Measurements from ENCODE around the gene MPO. TPM values are rescaled to one million over a fixed set of nuclear protein-coding genes. Genes with fewer than 3 reads are reported as not detected.
A peak's percentile ranks its signal among the peaks of the same experiment; 100 is the strongest.

MPO gene
- total and polyA plus RNA-seq, 9 of the 15 experiments (the other 6 are each of a cell fraction or from before 2014, with no cell fraction given), result 0.04 to 0.47 (median 0.39) TPM; not detected in 6

GRCh38 chr17:58328195-58329034, 47.7 kb upstream of the MPO start, which contains the start of gene TSPOAP1 (continued):
- TF ChIP-seq, protein P1, sequence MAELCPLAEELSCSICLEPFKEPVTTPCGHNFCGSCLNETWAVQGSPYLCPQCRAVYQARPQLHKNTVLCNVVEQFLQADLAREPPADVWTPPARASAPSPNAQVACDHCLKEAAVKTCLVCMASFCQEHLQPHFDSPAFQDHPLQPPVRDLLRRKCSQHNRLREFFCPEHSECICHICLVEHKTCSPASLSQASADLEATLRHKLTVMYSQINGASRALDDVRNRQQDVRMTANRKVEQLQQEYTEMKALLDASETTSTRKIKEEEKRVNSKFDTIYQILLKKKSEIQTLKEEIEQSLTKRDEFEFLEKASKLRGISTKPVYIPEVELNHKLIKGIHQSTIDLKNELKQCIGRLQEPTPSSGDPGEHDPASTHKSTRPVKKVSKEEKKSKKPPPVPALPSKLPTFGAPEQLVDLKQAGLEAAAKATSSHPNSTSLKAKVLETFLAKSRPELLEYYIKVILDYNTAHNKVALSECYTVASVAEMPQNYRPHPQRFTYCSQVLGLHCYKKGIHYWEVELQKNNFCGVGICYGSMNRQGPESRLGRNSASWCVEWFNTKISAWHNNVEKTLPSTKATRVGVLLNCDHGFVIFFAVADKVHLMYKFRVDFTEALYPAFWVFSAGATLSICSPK (IDR thresholded peaks at IDR 0.05; ENCODE audit: borderline replicate concordance), result peak; percentile 67; the same call in 1 of the 2 replicates
- 0 out of 2 replicates have a peak, but pooled peaks have one; percentile 5 for TF ChIP-seq SMAD3 (CRISPR knock-in tag; conservative IDR thresholded peaks at IDR 0.05)
- TF ChIP-seq BACH1 (tag; IDR thresholded peaks at IDR 0.05), result no peak
- no peak; the same call in 1 of the 2 replicates for TF ChIP-seq ZNF444 (CRISPR knock-in tag; IDR thresholded peaks at IDR 0.05)
- no peak for TF ChIP-seq HDAC1 (IDR thresholded peaks at IDR 0.05)
- no peak for TF ChIP-seq ZNF707 (CRISPR knock-in tag; conservative IDR thresholded peaks at IDR 0.05)
- peak; percentile 57 for TF ChIP-seq CCNT2 (IDR thresholded peaks at IDR 0.05; ENCODE audit: borderline replicate concordance, extremely low read depth, insufficient read length, low read depth, low read length)
- TF ChIP-seq NKRF (IDR thresholded peaks at IDR 0.05; ENCODE audit: borderline replicate concordance), result peak; percentile 62; the same call in 1 of the 2 replicates
- 0 out of 2 replicates have a peak, but pooled peaks have one; percentile 65 for TF ChIP-seq GTF2F1 (IDR thresholded peaks at IDR 0.05; ENCODE audit: low read depth, low read length)
- TF ChIP-seq, protein P2, sequence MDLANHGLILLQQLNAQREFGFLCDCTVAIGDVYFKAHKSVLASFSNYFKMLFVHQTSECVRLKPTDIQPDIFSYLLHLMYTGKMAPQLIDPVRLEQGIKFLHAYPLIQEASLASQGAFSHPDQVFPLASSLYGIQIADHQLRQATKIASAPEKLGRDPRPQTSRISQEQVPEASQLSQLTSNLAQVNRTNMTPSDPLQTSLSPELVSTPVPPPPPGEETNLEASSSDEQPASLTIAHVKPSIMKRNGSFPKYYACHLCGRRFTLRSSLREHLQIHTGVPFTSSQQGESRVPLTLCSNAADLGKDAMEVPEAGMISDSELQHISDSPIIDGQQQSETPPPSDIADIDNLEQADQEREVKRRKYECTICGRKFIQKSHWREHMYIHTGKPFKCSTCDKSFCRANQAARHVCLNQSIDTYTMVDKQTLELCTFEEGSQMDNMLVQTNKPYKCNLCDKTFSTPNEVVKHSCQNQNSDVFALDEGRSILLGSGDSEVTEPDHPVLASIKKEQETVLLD (IDR thresholded peaks at IDR 0.05), result peak; percentile 65; the same call in 1 of the 2 replicates
- peak; percentile 48 for TF ChIP-seq HNRNPLL (IDR thresholded peaks at IDR 0.05; ENCODE audit: low read depth, low read length, poor library complexity, severe bottlenecking)
- TF ChIP-seq HDGF (IDR thresholded peaks at IDR 0.05), result peak; percentile 84
- peak; percentile 58 to 66; a peak in 2 of 4 replicates for TF ChIP-seq FOXK2 (conservative IDR thresholded peaks at IDR 0.05 in 1 of 2, IDR thresholded peaks at IDR 0.05 in 1 of 2; ENCODE audit: low read depth in 2 of 2)
- TF ChIP-seq, protein P3, sequence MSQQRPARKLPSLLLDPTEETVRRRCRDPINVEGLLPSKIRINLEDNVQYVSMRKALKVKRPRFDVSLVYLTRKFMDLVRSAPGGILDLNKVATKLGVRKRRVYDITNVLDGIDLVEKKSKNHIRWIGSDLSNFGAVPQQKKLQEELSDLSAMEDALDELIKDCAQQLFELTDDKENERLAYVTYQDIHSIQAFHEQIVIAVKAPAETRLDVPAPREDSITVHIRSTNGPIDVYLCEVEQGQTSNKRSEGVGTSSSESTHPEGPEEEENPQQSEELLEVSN (IDR thresholded peaks at IDR 0.05; ENCODE audit: borderline replicate concordance in 1 of 2, extremely low read depth in 1 of 2, insufficient read depth in 1 of 2, insufficient read length in 1 of 2, low read depth in 1 of 2, low read length in 1 of 2, poor library complexity in 1 of 2, severe bottlenecking in 1 of 2), result peak; percentile 54 to 80
- 0 out of 2 replicates have a peak, but pooled peaks have one; percentile 67 for TF ChIP-seq HIVEP1 (CRISPR knock-in tag; IDR thresholded peaks at IDR 0.05)
- no peak for TF ChIP-seq IFI16 (CRISPR knock-in tag; IDR thresholded peaks at IDR 0.05)
- peak; percentile 33 for TF ChIP-seq HNRNPUL1 (IDR thresholded peaks at IDR 0.05; ENCODE audit: low read length)
- TF ChIP-seq PML (IDR thresholded peaks at IDR 0.05; ENCODE audit: low read length), result peak; percentile 62; the same call in 1 of the 2 replicates
- TF ChIP-seq SMAD1 (IDR thresholded peaks at IDR 0.05; ENCODE audit: low read depth, low read length, partially characterized antibody), result peak; percentile 64
